ENCODE data around the gene ANKRD27.

Gene ANKRD27

DNA sequence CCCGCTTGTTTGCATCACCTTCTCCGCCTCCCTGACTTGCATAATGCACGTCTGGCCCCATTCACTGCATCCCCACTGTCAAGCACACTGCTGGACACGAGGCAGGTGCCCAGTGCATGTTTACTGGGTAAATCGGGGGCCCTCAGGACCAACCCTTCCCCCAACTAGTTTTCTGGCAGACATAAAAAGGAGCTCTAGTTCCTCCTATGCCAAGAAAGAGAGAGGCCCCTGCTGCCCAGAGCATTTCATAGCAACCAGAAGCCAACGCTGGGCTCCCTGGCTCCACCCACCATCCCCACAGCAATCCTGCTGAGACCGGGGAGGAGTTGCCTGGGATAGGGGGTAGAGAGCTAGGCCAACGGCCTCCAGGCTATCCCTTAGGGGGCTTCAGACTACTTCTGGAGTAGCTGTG, 23.2 kb downstream of the ANKRD27 start:
- DNase-seq, result peak in 1 of 2 experiments; percentile 52
- TF ChIP-seq GATA1 (IDR thresholded peaks at IDR 0.05; ENCODE audit: low read depth, low read length), result no peak
- no peak for TF ChIP-seq POLR2A (IDR thresholded peaks at IDR 0.05; ENCODE audit: low read length)

DNA sequence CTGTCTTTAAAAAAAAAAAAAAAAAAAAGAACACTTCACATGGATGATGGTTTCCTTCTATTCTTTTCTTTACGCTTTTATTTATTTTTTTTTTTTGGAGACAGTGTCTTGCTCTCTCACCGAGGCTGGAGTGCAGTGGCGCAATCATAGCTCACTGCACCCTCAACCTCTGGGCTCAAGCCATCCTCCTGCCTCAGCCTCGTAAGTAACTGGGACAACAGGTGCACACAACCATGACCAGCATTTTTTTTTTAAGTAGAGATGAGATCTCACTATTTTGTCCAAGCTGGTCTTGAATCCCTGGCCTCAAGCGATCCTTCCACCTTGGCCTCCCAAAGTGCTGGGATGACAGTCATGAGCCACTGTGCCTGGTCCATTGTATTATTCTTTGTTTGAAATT, 24.3 kb downstream of the ANKRD27 start:
- DNase-seq, result no peak
- TF ChIP-seq POLR2A (IDR thresholded peaks at IDR 0.05; ENCODE audit: low read length) (no peak), GATA1 (IDR thresholded peaks at IDR 0.05; ENCODE audit: low read depth, low read length) (no peak)

- DNase-seq, result no peak
- TF ChIP-seq GATA1 (IDR thresholded peaks at IDR 0.05; ENCODE audit: low read depth, low read length), result no peak
- no peak for TF ChIP-seq POLR2A (IDR thresholded peaks at IDR 0.05; ENCODE audit: low read length)
Measured at GRCh38 chr19:32649751-32650150, 25.2 kb downstream of the ANKRD27 start.

GRCh38 chr19:32647361-32647760, 27.6 kb downstream of the ANKRD27 start:
- TF ChIP-seq POLR2A (IDR thresholded peaks at IDR 0.05; ENCODE audit: low read length), result no peak
- TF ChIP-seq GATA1 (IDR thresholded peaks at IDR 0.05; ENCODE audit: low read depth, low read length), result no peak
- DNase-seq, result no peak

DNA sequence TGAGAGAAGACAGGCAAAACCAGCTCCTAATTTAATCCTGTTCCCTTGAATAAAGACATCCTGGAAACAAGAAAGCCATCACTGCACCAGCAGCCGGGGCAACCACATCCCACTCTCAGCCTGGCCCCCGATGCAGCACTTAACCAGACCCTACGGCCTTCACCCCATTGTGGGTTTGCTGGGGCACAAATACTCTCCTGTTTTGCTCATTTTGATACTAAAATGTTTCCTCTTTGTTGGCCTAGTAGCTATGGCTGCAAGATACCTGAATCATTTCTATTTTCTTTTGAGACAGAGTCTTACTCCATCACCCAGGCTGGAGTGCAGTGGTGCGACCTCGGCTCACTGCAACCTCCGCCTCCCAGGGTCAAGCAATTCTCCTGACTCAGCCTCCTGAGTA, 28.4 kb downstream of the ANKRD27 start:
- DNase-seq, result no peak
- no peak for TF ChIP-seq POLR2A (IDR thresholded peaks at IDR 0.05; ENCODE audit: low read length)

GRCh38 chr19:32642771-32643170, 32.2 kb downstream of the ANKRD27 start:
- TF ChIP-seq GATA1 (IDR thresholded peaks at IDR 0.05; ENCODE audit: low read depth, low read length), result no peak
- no peak for TF ChIP-seq POLR2A (IDR thresholded peaks at IDR 0.05; ENCODE audit: low read length)
- no peak for DNase-seq

GRCh38 chr19:32638625-32639024, 36.4 kb downstream of the ANKRD27 start:
- DNase-seq, result no peak
- no peak for TF ChIP-seq POLR2A (IDR thresholded peaks at IDR 0.05; ENCODE audit: low read length)
- TF ChIP-seq GATA1 (IDR thresholded peaks at IDR 0.05; ENCODE audit: low read depth, low read length), result no peak

GRCh38 chr19:32637480-32637879, 37.5 kb downstream of the ANKRD27 start:
- DNase-seq, result no peak
- TF ChIP-seq POLR2A (IDR thresholded peaks at IDR 0.05; ENCODE audit: low read length) (no peak), GATA1 (IDR thresholded peaks at IDR 0.05; ENCODE audit: low read depth, low read length) (no peak)

DNA sequence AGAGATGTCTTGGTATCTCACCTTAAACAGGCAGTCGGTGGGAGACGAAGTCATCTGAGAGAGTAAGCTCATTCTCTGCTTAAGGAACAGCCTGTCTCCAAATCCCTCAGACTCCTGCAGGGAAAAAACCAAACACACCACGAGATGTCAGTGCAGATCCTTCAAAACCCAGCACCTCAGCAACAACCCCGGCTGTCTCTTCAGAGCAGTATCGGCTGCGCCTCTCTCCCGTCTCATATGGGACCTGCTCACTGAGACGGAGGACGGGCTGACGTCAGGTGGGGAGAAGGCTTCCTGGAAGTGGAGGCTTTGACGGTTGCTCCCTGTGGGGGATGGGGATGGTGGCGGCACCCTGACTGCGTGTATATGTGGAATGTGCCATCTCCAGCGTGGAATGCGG, 43.6 kb downstream of the ANKRD27 start:
- no peak for TF ChIP-seq GATA1 (IDR thresholded peaks at IDR 0.05; ENCODE audit: low read depth, low read length)
- no peak for TF ChIP-seq POLR2A (IDR thresholded peaks at IDR 0.05; ENCODE audit: low read length)
- DNase-seq, result no peak

GRCh38 chr19:32630338-32630737, 44.6 kb downstream of the ANKRD27 start:
- TF ChIP-seq POLR2A (IDR thresholded peaks at IDR 0.05; ENCODE audit: low read length) (no peak), GATA1 (IDR thresholded peaks at IDR 0.05; ENCODE audit: low read depth, low read length) (no peak)
- DNase-seq, result no peak

DNA sequence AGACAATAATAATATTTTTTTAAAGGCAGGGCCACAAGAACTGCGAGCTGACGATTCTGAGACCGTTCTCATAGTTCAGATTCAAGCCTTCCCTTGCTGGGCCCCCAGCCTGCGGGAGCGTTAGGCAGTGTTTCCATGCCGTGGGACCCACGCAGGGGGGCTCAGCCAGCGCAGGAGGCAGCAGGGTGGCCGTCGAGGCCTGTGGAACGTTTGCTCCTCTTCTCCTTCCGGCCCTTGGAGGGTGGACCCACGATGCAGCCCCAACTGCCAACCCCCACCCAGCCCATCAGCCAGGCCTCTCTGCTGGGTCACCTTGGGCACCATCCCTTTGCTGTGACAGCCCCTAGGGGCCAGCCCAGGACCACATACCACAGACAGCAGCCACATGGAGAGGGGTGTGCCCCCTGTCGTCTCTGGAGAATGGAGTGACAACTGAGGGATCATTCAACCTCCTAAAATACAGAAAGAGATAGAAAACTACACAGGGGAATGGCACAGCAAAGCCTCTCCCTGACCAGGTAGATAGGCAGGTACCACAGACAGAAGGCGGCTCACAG, 47.2 kb downstream of the ANKRD27 start:
- peak; percentile 70 to 79 for DNase-seq
- no peak for TF ChIP-seq GATA1 (IDR thresholded peaks at IDR 0.05; ENCODE audit: low read depth, low read length)
- no peak for TF ChIP-seq POLR2A (IDR thresholded peaks at IDR 0.05; ENCODE audit: low read length)

GRCh38 chr19:32626969-32627368, 48.0 kb downstream of the ANKRD27 start:
- TF ChIP-seq POLR2A (IDR thresholded peaks at IDR 0.05; ENCODE audit: low read length) (no peak), GATA1 (IDR thresholded peaks at IDR 0.05; ENCODE audit: low read depth, low read length) (no peak)
- DNase-seq, result no peak

- no peak for TF ChIP-seq POLR2A (IDR thresholded peaks at IDR 0.05; ENCODE audit: low read length)
- no peak for TF ChIP-seq GATA1 (IDR thresholded peaks at IDR 0.05; ENCODE audit: low read depth, low read length)
- no peak for DNase-seq
Measured at GRCh38 chr19:32624410-32624809, 50.6 kb downstream of the ANKRD27 start.

GRCh38 chr19:32622002-32622401, 53.0 kb downstream of the ANKRD27 start:
- no peak for DNase-seq
- no peak for TF ChIP-seq POLR2A (IDR thresholded peaks at IDR 0.05; ENCODE audit: low read length)
- no peak for TF ChIP-seq GATA1 (IDR thresholded peaks at IDR 0.05; ENCODE audit: low read depth, low read length)

- TF ChIP-seq GATA1 (IDR thresholded peaks at IDR 0.05; ENCODE audit: low read depth, low read length) (no peak), POLR2A (IDR thresholded peaks at IDR 0.05; ENCODE audit: low read length) (no peak)
Measured at GRCh38 chr19:32619051-32619685, 55.8 kb downstream of the ANKRD27 start.

More at GRCh38 chr19:32619051-32619685, 55.8 kb downstream of the ANKRD27 start:
- no peak for DNase-seq

Measured in erythroblast (primary cell).